Stomach (tissue), 9 donors: ENCODE data around the gene GPC4. TPM values are rescaled to one million over a fixed set of nuclear protein-coding genes. Genes with fewer than 3 reads are reported as not detected.
A peak's percentile ranks its signal among the peaks of the same experiment; 100 is the strongest.

Source experiments
- DNase-seq, 2 donors: peaks; one replicate each; pipeline versions ENCODE4 v3.0.0 to v3.0.0-alpha.2; 2013 to 2019
- H3K27ac ChIP-seq, 5 donors: fragments of 200-600 bp in 4 of 5; sonication (generic) in 4 of 5; one replicate each; pipeline ENCODE4 v1.5.1; 2013 to 2019; ENCODE audit warnings: mild to moderate bottlenecking in 1 of 5, moderate library complexity in 1 of 5
- H3K27me3 ChIP-seq, 3 donors: fragments of 200-600 bp; sonication (generic); one replicate each; pipeline ENCODE4 v1.5.1; 2017 to 2019; ENCODE audit warnings: mixed run types in 1 of 3
- H3K36me3 ChIP-seq, 4 donors: fragments of 200-600 bp; sonication (generic); 1 replicate in 3 of 4; 2 replicates in 1 of 4; pipeline ENCODE4 v1.5.1; 2016 to 2019
- H3K4me1 ChIP-seq, 4 donors: fragments of 200-600 bp; sonication (generic); one replicate each; pipeline ENCODE4 v1.5.1; 2016 to 2019
- H3K4me3 ChIP-seq, 4 donors: fragments of 200-600 bp; sonication (generic) in 3 of 4; one replicate each; pipeline ENCODE4 v1.5.1; 2016 to 2019; ENCODE audit warnings: mild to moderate bottlenecking in 1 of 4
- H3K9me3 ChIP-seq, 4 donors: fragments of 200-600 bp; sonication (generic); one replicate each; pipeline ENCODE4 v1.5.1; 2016 to 2019
- CTCF ChIP-seq, 7 experiments: fragments of 450-650 bp in 4 of 7; fragments of 200-600 bp in 3 of 7; sonication (generic) in 3 of 7; IDR thresholded peaks; one replicate each; pipeline ENCODE4 v1.5.1; 2016 to 2019; ENCODE audit warnings: antibody characterized with exemption in 7 of 7, control low read depth in 2 of 7, mild to moderate bottlenecking in 1 of 7
- EP300 ChIP-seq: sonication (generic); formaldehyde crosslinking; IDR thresholded peaks from one replicate; pipeline ENCODE4 v1.6.1; 2017; ENCODE audit warnings: antibody characterized with exemption
- POLR2A ChIP-seq, 4 donors: fragments of 450-650 bp; IDR thresholded peaks; one replicate each; pipeline ENCODE4 v1.6.1; 2016; ENCODE audit warnings: antibody characterized with exemption in 4 of 4, control low read depth in 2 of 4, mild to moderate bottlenecking in 1 of 4, moderate library complexity in 1 of 4
- POLR2AphosphoS5 ChIP-seq, 3 donors: sonication (generic); formaldehyde crosslinking; IDR thresholded peaks; one replicate each; pipeline ENCODE4 v1.6.1; 2016; ENCODE audit warnings: antibody characterized with exemption in 3 of 3
- WGBS, 5 donors: extraction: QIAGEN DNeasy Blood & Tissue Kit in 3 of 5; methylation state at CpG; one replicate each; pipeline versions ENCODE4 v1.1.5 to v1.1.7; 2013 to 2018; 5-methylcytosine and 5-hydroxymethylcytosine counted together
- intact Hi-C: fragments of 100-400 bp; cut with DNase I; formaldehyde crosslinking; loops from one replicate; pipeline ENCODE4 v1.15.1; 2023; ENCODE audit warnings: low total_unique reads
- polyA plus RNA-seq, 3 donors: library from polyadenylated mRNA; stranded (reverse); fragments of 200-250 nt; gene quantifications; one replicate each; pipeline ENCODE4 v1.2.3, GENCODE V29; 2013
- total RNA-seq, 5 donors: library from RNA; depleted of rRNA; stranded (reverse); fragments of >200 nt; gene quantifications; one replicate each; pipeline versions ENCODE4 v1.1.0 to v1.2.3, GENCODE V29; 2014 to 2016
- donor health status: healthy with polysubstance abuse.
- donor health status: Bipolar disorder and iron deficiency.
- donor health status: healthy.

The GPC4 gene
- total and polyA plus RNA-seq, 8 donors: 3.5 to 32.1 (median 14.7) TPM

- Histone ChIP-seq H3K36me3 (no peaks in the 10 kb centered on the region), H3K27ac (no peak overlapping the region), H3K4me1 (peaks cover 0 to 27% (median 0%) of the 10 kb centered on the region in 4 donors), H3K9me3 (no peaks in the 10 kb centered on the region), H3K4me3 (no peak overlapping the region), H3K27me3 (peaks cover 0 to 4% (median 0%) of the 10 kb centered on the region in 3 donors)
- no peak for TF ChIP-seq EP300
- TF ChIP-seq CTCF (IDR thresholded peaks at IDR 0.05): no peak
- TF ChIP-seq POLR2A (IDR thresholded peaks at IDR 0.05): no peak
- no peak for TF ChIP-seq POLR2AphosphoS5 (IDR thresholded peaks at IDR 0.05)
- intact Hi-C loops: no loop called here
- 75 to 98% (median 88%) methylated on average over 2 of the region's 2 CpGs for WGBS, 5 donors
- no peak for DNase-seq
Measured at GRCh38 chrX:133353233-133353632, 62.1 kb downstream of the GPC4 start.

GRCh38 chrX:133350751-133351150 lies 64.5 kb downstream of the GPC4 start:
- intact Hi-C loops: no loop called here
- TF ChIP-seq CTCF (IDR thresholded peaks at IDR 0.05) (no peak), EP300 (no peak), POLR2AphosphoS5 (IDR thresholded peaks at IDR 0.05) (no peak), POLR2A (IDR thresholded peaks at IDR 0.05) (no peak)

DNA sequence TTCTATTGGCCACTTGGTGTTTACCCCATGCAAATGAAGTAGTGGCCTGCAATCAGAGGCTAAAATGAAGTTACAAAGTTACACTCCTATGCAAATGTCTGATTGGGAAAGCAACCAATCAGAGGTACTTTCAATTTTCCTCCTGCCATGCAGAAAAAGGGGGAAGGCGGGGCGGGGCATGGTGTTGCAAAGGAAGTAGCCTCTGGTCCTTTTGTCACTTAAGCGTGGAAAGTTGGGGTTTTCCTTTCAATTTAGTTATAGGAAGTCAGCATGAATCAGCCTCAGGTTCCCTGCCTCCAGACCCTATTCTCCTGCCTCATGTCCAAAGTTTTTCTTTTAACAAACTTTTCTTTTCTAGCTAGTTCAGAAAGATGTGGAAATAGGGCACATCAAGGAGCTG lies 69.3 kb downstream of the GPC4 start:
- Histone ChIP-seq H3K9me3 (no peaks in the 10 kb centered on the region), H3K27me3 (peaks cover 0 to 7% (median 0%) of the 10 kb centered on the region in 3 donors), H3K36me3 (no peaks in the 10 kb centered on the region), H3K4me3 (no peak overlapping the region), H3K27ac (no peak overlapping the region), H3K4me1 (peaks cover 0 to 12% (median 0%) of the 10 kb centered on the region in 4 donors)
- intact Hi-C loops: no loop called here
- 64 to 100% (median 88%) methylated on average over 3 of the region's 3 CpGs for WGBS, 5 donors
- DNase-seq: no peak
- TF ChIP-seq POLR2A (IDR thresholded peaks at IDR 0.05) (no peak), EP300 (no peak), CTCF (IDR thresholded peaks at IDR 0.05) (no peak), POLR2AphosphoS5 (IDR thresholded peaks at IDR 0.05) (no peak)

More at GRCh38 chrX:133350751-133351150, 64.5 kb downstream of the GPC4 start:
- Histone ChIP-seq H3K4me1 (peaks cover 0 to 27% (median 0%) of the 10 kb centered on the region in 4 donors), H3K36me3 (no peaks in the 10 kb centered on the region), H3K4me3 (no peak overlapping the region), H3K27ac (no peak overlapping the region), H3K9me3 (no peaks in the 10 kb centered on the region), H3K27me3 (peaks cover 0 to 7% (median 0%) of the 10 kb centered on the region in 3 donors)
- peak; percentile 37 for DNase-seq
- WGBS, 5 donors: 0 to 15% (median 8%) methylated on average over 1 of the region's 1 CpG

GRCh38 chrX:133339566-133339965 lies 75.7 kb downstream of the GPC4 start:
- intact Hi-C loops: no loop called here
- Histone ChIP-seq H3K4me3 (no peak overlapping the region), H3K9me3 (no peaks in the 10 kb centered on the region), H3K36me3 (no peaks in the 10 kb centered on the region), H3K27ac (no peak overlapping the region), H3K4me1 (peaks cover 0 to 4% (median 0%) of the 10 kb centered on the region in 4 donors), H3K27me3 (no peaks in the 10 kb centered on the region)
- no peak for DNase-seq
- 57 to 75% (median 63%) methylated on average over 2 of the region's 2 CpGs for WGBS, 5 donors
- no peak for TF ChIP-seq EP300
- no peak for TF ChIP-seq CTCF (IDR thresholded peaks at IDR 0.05)
- TF ChIP-seq POLR2A (IDR thresholded peaks at IDR 0.05): no peak
- TF ChIP-seq POLR2AphosphoS5 (IDR thresholded peaks at IDR 0.05): no peak
